Panc1 (cell line): Measurements from ENCODE around the gene RIPK1. TPM values are rescaled to one million over a fixed set of nuclear protein-coding genes. Genes with fewer than 3 reads are reported as not detected.

Experiments
- ATAC-seq: fragments of 200-7000 bp; cut with Tn5 transposase; 2 replicates; pipeline ENCODE4 v1.9.1; 2020; ENCODE audit warnings: mild to moderate bottlenecking, moderate library complexity
- BruUV-seq: library from RNA; stranded (reverse); fragments of 400-500 nt; replicated peaks from 2 replicates; lab custom pipeline; 2021; lab: Mats Ljungman, UMichigan
- CTCF ChIA-PET: fragments of 300-600 bp; sonication (Branson Sonifier 250); formaldehyde crosslinking; loops from one replicate; lab custom pipeline; 2022; ENCODE audit warnings: antibody characterized with exemption; lab: Charles Lee
- POLR2A ChIA-PET: fragments of 300-600 bp; sonication (Branson Sonifier 250); formaldehyde crosslinking; loops from one replicate; lab custom pipeline; 2022; ENCODE audit warnings: antibody characterized with exemption; lab: Charles Lee
- DNase-seq: peaks from one replicate; pipeline ENCODE4 v3.0.0-alpha.2; 2010; ENCODE audit warnings: low read depth, low spot score
- H3K27ac ChIP-seq: 2 replicates; pipeline ENCODE4 v1.5.1; 2011; ENCODE audit warnings: mild to moderate bottlenecking, low read length, inconsistent platforms
- H3K27me3 ChIP-seq: fragments of 200-500 bp; sonication (Bioruptor generic); 2 replicates; pipeline ENCODE4 v1.6.0; 2014; ENCODE audit warnings: low read length, inconsistent platforms; ENCODE audit not compliant: control insufficient read depth, insufficient read depth
- H3K36me3 ChIP-seq: fragments of 200-500 bp; sonication (Bioruptor generic); 2 replicates; pipeline ENCODE4 v1.5.1; 2014; ENCODE audit warnings: inconsistent platforms, mild to moderate bottlenecking, low read length, moderate library complexity; ENCODE audit not compliant: control insufficient read depth, insufficient read depth
- H3K4me1 ChIP-seq: 2 replicates; pipeline ENCODE4 v1.5.1; 2011; ENCODE audit warnings: inconsistent platforms, mild to moderate bottlenecking, low read length, moderate library complexity; ENCODE audit not compliant: control insufficient read depth, insufficient read depth
- H3K4me3 ChIP-seq, 2 experiments: 2 replicates each; pipeline ENCODE4 v1.5.1; 2011 to 2012; ENCODE audit warnings: low read depth in 2 of 2, low read length in 2 of 2, mild to moderate bottlenecking in 2 of 2, inconsistent platforms in 1 of 2, moderate library complexity in 1 of 2
- H3K9me3 ChIP-seq: fragments of 200-500 bp; sonication (Bioruptor generic); 2 replicates; pipeline ENCODE4 v1.5.1; 2014; ENCODE audit warnings: low read depth, mild to moderate bottlenecking, inconsistent platforms, low read length, moderate library complexity; ENCODE audit not compliant: control insufficient read depth, insufficient read depth
- CTCF ChIP-seq: fragments of 450-650 bp; IDR thresholded peaks from 2 replicates; pipeline ENCODE4 v1.5.1; 2017; ENCODE audit warnings: mild to moderate bottlenecking
- POLR2AphosphoS5 ChIP-seq: IDR thresholded peaks from 2 replicates; pipeline ENCODE4 v1.6.1; 2012; ENCODE audit warnings: mild to moderate bottlenecking, low read depth, low read length, moderate library complexity
- SIN3A ChIP-seq: IDR thresholded peaks from 2 replicates; pipeline ENCODE4 v1.6.1; 2012; ENCODE audit warnings: low read depth, mild to moderate bottlenecking, low read length, moderate library complexity, borderline replicate concordance; ENCODE audit not compliant: insufficient read depth
- TCF7L2 ChIP-seq: IDR thresholded peaks from 2 replicates; pipeline ENCODE4 v1.6.1; 2011; ENCODE audit warnings: mild to moderate bottlenecking, low read depth, low read length, inconsistent platforms
- in situ Hi-C: cut with HindIII; loops from 2 replicates; pipeline ENCODE4 v1.10.0; 2016; ENCODE audit warnings: low sequenced_read_pairs, low pct_unique_long_range_greater_than_20kb
- intact Hi-C: fragments of 100-400 bp; cut with micrococcal nuclease; formaldehyde crosslinking; loops from one replicate; pipeline ENCODE4 v1.10.0; 2022; ENCODE audit not compliant: unreplicated experiment
- total RNA-seq: library from RNA; stranded (reverse); gene quantifications from one replicate; pipeline ENCODE4 v1.2.1, GENCODE V29; 2021; ENCODE audit not compliant: unreplicated experiment
- TF ChIP-seq, protein P1 (sequence below), 2 experiments: IDR thresholded peaks; 2 replicates each; pipeline ENCODE4 v1.6.1; 2011 to 2012; ENCODE audit warnings: low read depth in 2 of 2, control low read depth in 1 of 2, low read length in 1 of 2, mild to moderate bottlenecking in 1 of 2, moderate library complexity in 1 of 2; ENCODE audit not compliant: insufficient read depth in 1 of 2

RIPK1 gene
- total RNA-seq, 1 experiment from 2014 or later: 31.6 TPM

GRCh38 chr6:3075772-3076113 lies 7.4 kb downstream of the RIPK1 start:
- DNase-seq (no peak), ATAC-seq (no peak)
- no peak overlapping the region for H3K27ac ChIP-seq
- H3K4me1 ChIP-seq: peaks cover 7% of the 10 kb centered on the region
- peaks cover 15% of the 10 kb centered on the region for H3K36me3 ChIP-seq
- no peak overlapping the region for H3K4me3 ChIP-seq
- H3K9me3 ChIP-seq: no peaks in the 10 kb centered on the region
- intact Hi-C loops: no loop called here
- ChIA-PET POLR2A (no interaction called here), CTCF (interaction anchor here (0.7 kb wide), 1 partner anchor 76 kb away, joined by 5 read pairs; the partner anchor contains the start of gene NQO2)
- no peak for TF ChIP-seq TCF7L2
- no peak for TF ChIP-seq CTCF
- TF ChIP-seq POLR2AphosphoS5: no peak
- TF ChIP-seq SIN3A: no peak
- TF ChIP-seq, protein P1, sequence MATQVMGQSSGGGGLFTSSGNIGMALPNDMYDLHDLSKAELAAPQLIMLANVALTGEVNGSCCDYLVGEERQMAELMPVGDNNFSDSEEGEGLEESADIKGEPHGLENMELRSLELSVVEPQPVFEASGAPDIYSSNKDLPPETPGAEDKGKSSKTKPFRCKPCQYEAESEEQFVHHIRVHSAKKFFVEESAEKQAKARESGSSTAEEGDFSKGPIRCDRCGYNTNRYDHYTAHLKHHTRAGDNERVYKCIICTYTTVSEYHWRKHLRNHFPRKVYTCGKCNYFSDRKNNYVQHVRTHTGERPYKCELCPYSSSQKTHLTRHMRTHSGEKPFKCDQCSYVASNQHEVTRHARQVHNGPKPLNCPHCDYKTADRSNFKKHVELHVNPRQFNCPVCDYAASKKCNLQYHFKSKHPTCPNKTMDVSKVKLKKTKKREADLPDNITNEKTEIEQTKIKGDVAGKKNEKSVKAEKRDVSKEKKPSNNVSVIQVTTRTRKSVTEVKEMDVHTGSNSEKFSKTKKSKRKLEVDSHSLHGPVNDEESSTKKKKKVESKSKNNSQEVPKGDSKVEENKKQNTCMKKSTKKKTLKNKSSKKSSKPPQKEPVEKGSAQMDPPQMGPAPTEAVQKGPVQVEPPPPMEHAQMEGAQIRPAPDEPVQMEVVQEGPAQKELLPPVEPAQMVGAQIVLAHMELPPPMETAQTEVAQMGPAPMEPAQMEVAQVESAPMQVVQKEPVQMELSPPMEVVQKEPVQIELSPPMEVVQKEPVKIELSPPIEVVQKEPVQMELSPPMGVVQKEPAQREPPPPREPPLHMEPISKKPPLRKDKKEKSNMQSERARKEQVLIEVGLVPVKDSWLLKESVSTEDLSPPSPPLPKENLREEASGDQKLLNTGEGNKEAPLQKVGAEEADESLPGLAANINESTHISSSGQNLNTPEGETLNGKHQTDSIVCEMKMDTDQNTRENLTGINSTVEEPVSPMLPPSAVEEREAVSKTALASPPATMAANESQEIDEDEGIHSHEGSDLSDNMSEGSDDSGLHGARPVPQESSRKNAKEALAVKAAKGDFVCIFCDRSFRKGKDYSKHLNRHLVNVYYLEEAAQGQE (IDR thresholded peaks at IDR 0.05; ENCODE audit: insufficient read depth in 1 of 2, low read depth in 2 of 2, low read length in 1 of 2): no peak
- in situ Hi-C loops: no loop called here
- no peaks in the 10 kb centered on the region for H3K27me3 ChIP-seq
- BruUV-seq: no TSS peak

- Histone ChIP-seq H3K27ac (no peak overlapping the region), H3K36me3 (peaks cover 15% of the 10 kb centered on the region), H3K4me3 (no peak overlapping the region), H3K4me1 (peaks cover 7% of the 10 kb centered on the region), H3K27me3 (no peaks in the 10 kb centered on the region), H3K9me3 (no peaks in the 10 kb centered on the region)
- intact Hi-C loops (no loop called here), in situ Hi-C loops (no loop called here)
- ATAC-seq (no peak), DNase-seq (no peak)
- TF ChIP-seq, protein P1 (IDR thresholded peaks at IDR 0.05; ENCODE audit: insufficient read depth in 1 of 2, low read depth in 2 of 2, low read length in 1 of 2): no peak
- TF ChIP-seq SIN3A: no peak
- TF ChIP-seq CTCF: no peak
- no peak for TF ChIP-seq TCF7L2
- no peak for TF ChIP-seq POLR2AphosphoS5
- no TSS peak for BruUV-seq
- POLR2A ChIA-PET: no interaction called here
- CTCF ChIA-PET: no interaction called here
Observed at GRCh38 chr6:3076320-3076719, 8.0 kb downstream of the RIPK1 start.
